ENCODE measurements around the gene CNTN5. TPM values are rescaled to one million over a fixed set of nuclear protein-coding genes. Genes with fewer than 3 reads are reported as not detected.
A peak's percentile ranks its signal among the peaks of the same experiment; 100 is the strongest.

The CNTN5 gene
- total RNA-seq, 3 donors from 2014 or later: 0.35 TPM; not detected in 2

DNA sequence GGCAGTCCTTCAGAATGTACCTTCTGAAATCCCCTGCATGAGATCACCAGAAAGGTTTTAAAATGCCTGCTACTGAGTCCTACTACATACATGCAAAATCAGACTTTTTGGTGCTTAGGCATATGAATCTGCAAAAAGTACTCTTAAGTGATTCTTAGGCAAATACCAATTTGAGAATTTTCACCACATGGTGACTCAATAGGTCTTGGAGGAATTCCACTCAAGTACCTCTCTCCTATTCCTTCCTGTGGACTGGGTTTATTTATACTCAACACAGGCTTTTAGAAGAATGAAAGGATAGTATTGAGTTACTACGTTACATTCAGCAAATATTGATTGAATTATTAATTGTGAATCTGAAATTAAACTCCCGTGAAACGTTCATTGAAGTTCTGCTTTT is 223.9 kb downstream of the CNTN5 start:
- H3K4me3 ChIP-seq: no peak overlapping the region
- no peak for DNase-seq
- peaks cover 4% of the 10 kb centered on the region for H3K9me3 ChIP-seq
- TF ChIP-seq, protein P1, sequence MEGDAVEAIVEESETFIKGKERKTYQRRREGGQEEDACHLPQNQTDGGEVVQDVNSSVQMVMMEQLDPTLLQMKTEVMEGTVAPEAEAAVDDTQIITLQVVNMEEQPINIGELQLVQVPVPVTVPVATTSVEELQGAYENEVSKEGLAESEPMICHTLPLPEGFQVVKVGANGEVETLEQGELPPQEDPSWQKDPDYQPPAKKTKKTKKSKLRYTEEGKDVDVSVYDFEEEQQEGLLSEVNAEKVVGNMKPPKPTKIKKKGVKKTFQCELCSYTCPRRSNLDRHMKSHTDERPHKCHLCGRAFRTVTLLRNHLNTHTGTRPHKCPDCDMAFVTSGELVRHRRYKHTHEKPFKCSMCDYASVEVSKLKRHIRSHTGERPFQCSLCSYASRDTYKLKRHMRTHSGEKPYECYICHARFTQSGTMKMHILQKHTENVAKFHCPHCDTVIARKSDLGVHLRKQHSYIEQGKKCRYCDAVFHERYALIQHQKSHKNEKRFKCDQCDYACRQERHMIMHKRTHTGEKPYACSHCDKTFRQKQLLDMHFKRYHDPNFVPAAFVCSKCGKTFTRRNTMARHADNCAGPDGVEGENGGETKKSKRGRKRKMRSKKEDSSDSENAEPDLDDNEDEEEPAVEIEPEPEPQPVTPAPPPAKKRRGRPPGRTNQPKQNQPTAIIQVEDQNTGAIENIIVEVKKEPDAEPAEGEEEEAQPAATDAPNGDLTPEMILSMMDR (IDR thresholded peaks at IDR 0.05): no peak
- H3K36me3 ChIP-seq (ENCODE audit: low read depth): no peaks in the 10 kb centered on the region
- ATAC-seq: no peak
- no peaks in the 10 kb centered on the region for H3K4me1 ChIP-seq (ENCODE audit: low read depth)
- intact Hi-C loops (cut with DNase I, micrococcal nuclease): no loop called here

DNA sequence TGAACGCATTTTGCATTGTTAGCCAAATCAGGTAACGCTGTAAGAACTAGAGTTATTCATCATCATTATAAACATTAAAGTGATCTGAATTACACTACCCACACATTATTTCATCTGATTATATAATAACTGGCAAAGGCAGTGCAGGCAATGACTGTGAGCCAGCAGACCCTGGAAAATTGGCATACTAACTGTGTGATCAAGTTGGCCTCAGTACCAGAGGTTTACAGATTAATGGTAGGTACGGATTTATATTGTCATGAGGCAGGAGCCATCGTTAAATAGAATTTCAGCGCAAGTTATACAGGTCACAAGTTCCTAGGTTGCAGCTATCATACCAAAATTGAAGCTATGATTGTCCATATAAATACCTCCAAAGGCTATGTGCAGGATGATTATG is 225.4 kb downstream of the CNTN5 start:
- ATAC-seq: no peak
- TF ChIP-seq, protein P1 (IDR thresholded peaks at IDR 0.05): no peak

DNA sequence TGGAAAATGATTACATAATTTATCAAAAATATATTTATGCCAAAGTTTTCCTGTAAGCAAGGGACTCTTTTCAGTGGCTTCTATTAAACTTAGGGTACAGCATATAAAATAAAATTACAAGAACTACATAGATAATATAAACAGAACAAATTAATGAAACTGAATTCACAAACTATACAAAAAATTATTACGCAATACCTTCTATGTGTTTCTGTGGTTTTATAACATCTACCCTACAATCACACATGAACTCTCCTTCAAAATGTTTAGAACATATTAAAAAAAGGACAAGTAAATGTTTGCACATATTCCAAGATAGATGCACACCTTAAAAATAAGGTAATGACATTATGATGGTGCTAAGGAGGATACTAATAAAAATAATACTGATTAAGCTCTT is 235.9 kb downstream of the CNTN5 start:
- ATAC-seq: no peak
- no peak for DNase-seq
- intact Hi-C loops (cut with DNase I, micrococcal nuclease): no loop called here
- no peaks in the 10 kb centered on the region for H3K4me1 ChIP-seq (ENCODE audit: low read depth)
- H3K4me3 ChIP-seq: no peak overlapping the region
- H3K9me3 ChIP-seq: no peaks in the 10 kb centered on the region
- TF ChIP-seq, protein P1 (IDR thresholded peaks at IDR 0.05): no peak
- no peaks in the 10 kb centered on the region for H3K36me3 ChIP-seq (ENCODE audit: low read depth)

More for the DNA sequence above, 225.4 kb downstream of the CNTN5 start:
- intact Hi-C loops (cut with DNase I, micrococcal nuclease): no loop called here
- Histone ChIP-seq H3K4me1 (ENCODE audit: low read depth) (no peaks in the 10 kb centered on the region), H3K4me3 (no peak overlapping the region), H3K36me3 (ENCODE audit: low read depth) (no peaks in the 10 kb centered on the region), H3K9me3 (peaks cover 4% of the 10 kb centered on the region)
- no peak for DNase-seq

DNA sequence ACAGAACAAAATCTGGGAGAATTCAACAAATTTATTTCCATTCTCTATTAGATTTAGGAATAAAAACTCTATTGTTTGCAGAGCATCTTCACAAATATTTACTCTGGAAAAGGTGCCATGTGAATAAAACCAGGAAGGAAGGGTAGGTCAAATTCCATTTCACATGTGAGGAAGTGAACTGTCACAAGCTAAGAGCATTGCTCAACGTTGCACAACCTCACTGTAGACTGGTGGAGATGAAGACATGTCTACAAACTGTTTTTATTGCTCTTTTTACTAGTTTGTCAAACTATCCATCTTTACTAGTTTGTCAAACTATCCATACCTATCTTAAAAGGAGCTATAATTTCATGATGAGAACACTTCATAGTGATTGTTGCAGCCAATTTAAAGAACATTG is 236.4 kb downstream of the CNTN5 start:
- TF ChIP-seq, protein P1 (IDR thresholded peaks at IDR 0.05): no peak
- Histone ChIP-seq H3K36me3 (ENCODE audit: low read depth) (no peaks in the 10 kb centered on the region), H3K4me3 (no peak overlapping the region), H3K9me3 (no peaks in the 10 kb centered on the region), H3K4me1 (ENCODE audit: low read depth) (no peaks in the 10 kb centered on the region)
- intact Hi-C loops (cut with DNase I, micrococcal nuclease): no loop called here
- DNase-seq (no peak), ATAC-seq (no peak)

DNA sequence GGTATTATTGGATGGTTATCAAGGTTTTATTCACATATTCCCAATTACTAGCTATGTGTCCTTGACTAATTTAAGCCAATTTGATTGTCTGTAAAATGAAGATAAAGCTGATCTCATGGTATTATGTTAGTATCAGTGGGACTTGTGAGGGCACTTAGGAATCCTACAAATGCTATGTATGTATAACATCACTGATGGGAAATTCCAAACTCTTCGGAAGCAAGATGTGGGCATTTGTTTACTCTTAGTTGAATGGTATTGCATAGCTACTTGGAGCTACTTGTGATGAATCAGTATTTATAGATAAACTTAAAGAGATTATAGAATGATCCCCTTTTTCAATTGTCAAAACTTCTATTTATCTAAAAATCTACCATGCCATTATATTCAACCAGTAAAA is 239.9 kb downstream of the CNTN5 start:
- H3K4me3 ChIP-seq: no peak overlapping the region
- H3K9me3 ChIP-seq: no peaks in the 10 kb centered on the region
- no peak for DNase-seq
- ATAC-seq: no peak
- H3K4me1 ChIP-seq (ENCODE audit: low read depth): no peaks in the 10 kb centered on the region
- intact Hi-C loops (cut with DNase I, micrococcal nuclease): no loop called here
- no peaks in the 10 kb centered on the region for H3K36me3 ChIP-seq (ENCODE audit: low read depth)
- TF ChIP-seq, protein P1 (IDR thresholded peaks at IDR 0.05): no peak

DNA sequence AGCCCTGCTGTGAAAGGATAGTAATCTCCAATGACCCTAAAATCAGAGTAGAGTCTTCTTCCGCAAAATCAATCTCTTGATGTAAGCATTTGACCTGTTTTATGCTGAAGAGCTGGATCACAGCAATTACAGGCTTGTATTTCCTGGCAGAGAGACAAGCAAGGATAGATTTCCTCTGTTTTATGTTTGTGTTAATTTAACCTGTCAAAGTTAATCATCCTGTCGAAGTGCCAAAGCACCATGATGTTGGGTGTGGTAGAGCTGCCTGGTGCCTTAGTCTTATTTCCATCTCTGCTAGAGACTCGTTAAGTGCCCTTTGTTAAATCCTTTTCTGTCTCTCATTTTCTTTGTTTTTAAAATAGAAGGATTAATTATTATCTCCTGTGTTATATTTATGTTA is 248.1 kb downstream of the CNTN5 start:
- Histone ChIP-seq H3K36me3 (ENCODE audit: low read depth) (no peaks in the 10 kb centered on the region), H3K4me3 (no peak overlapping the region), H3K9me3 (no peaks in the 10 kb centered on the region), H3K4me1 (ENCODE audit: low read depth) (no peaks in the 10 kb centered on the region)
- no peak for ATAC-seq
- intact Hi-C loops (cut with DNase I, micrococcal nuclease): no loop called here
- peak in 1 of 3 donors; percentile 1 for DNase-seq
- TF ChIP-seq, protein P1 (IDR thresholded peaks at IDR 0.05): no peak

All from mucosa of descending colon (tissue), 3 donors.